SK-N-SH treated with all-trans-retinoic acid at 6 μM for 48 hours (cell line): Measurements from ENCODE around the gene COL8A2.

Source experiments
- ARNTL ChIP-seq: fragments of 450-650 bp; formaldehyde crosslinking; IDR thresholded peaks from 2 replicates; pipeline ENCODE4 v1.5.0; 2020; ENCODE audit warnings: low read depth, mild to moderate bottlenecking, moderate library complexity, borderline replicate concordance
- BACH2 ChIP-seq: fragments of 250-450 bp; sonication (Bioruptor Pico); IDR thresholded peaks from 2 replicates; pipeline ENCODE4 v1.9.0; 2021; ENCODE audit warnings: mild to moderate bottlenecking, borderline replicate concordance
- ISL1 ChIP-seq: fragments of 250-450 bp; sonication (Bioruptor Pico); IDR thresholded peaks from 2 replicates; pipeline ENCODE4 v2.1.2; 2022; ENCODE audit warnings: mild to moderate bottlenecking, moderate library complexity
- OSR1 ChIP-seq: fragments of 250-450 bp; sonication (Bioruptor Pico); IDR thresholded peaks from 2 replicates; pipeline ENCODE4 v1.8.0; 2022; ENCODE audit warnings: moderate library complexity, mild to moderate bottlenecking, inconsistent platforms
- PATZ1 ChIP-seq: fragments of 250-450 bp; sonication (Bioruptor Pico); IDR thresholded peaks from 2 replicates; pipeline ENCODE4 v1.8.0; 2020; ENCODE audit warnings: mild to moderate bottlenecking, moderate library complexity, borderline replicate concordance
- PPARA ChIP-seq: fragments of 250-450 bp; sonication (Bioruptor Pico); IDR thresholded peaks from 2 replicates; pipeline ENCODE4 v1.5.0; 2020; ENCODE audit warnings: mild to moderate bottlenecking, borderline replicate concordance
- SNAI2 ChIP-seq: fragments of 250-450 bp; sonication (Bioruptor Pico); IDR thresholded peaks from 2 replicates; pipeline ENCODE4 v1.5.0; 2020; ENCODE audit warnings: mild to moderate bottlenecking, moderate library complexity
- TOX ChIP-seq: fragments of 250-450 bp; sonication (Bioruptor Pico); IDR thresholded peaks from 2 replicates; pipeline ENCODE4 v1.8.0; 2021; ENCODE audit warnings: mild to moderate bottlenecking, moderate library complexity, borderline replicate concordance
- ZFP3 ChIP-seq: fragments of 250-450 bp; sonication (Bioruptor Pico); IDR thresholded peaks from 2 replicates; pipeline ENCODE4 v1.5.0; 2020; ENCODE audit warnings: mild to moderate bottlenecking, moderate library complexity
- ZFP30 ChIP-seq: fragments of 450-650 bp; formaldehyde crosslinking; IDR thresholded peaks from 2 replicates; pipeline ENCODE4 v1.5.0; 2022; ENCODE audit warnings: mild to moderate bottlenecking, moderate library complexity
- ZNF70 ChIP-seq: fragments of 450-650 bp; formaldehyde crosslinking; IDR thresholded peaks from 2 replicates; pipeline ENCODE4 v1.5.0; 2020; ENCODE audit warnings: mild to moderate bottlenecking, moderate library complexity
- TF ChIP-seq, protein P1 (sequence below): fragments of 250-450 bp; sonication (Bioruptor Pico); IDR thresholded peaks from 2 replicates; pipeline ENCODE4 v1.5.1; 2021; ENCODE audit warnings: mild to moderate bottlenecking, moderate library complexity

GRCh38 chr1:36157973-36158826 lies 33.2 kb upstream of the COL8A2 start:
- TF ChIP-seq PATZ1 (CRISPR knock-in tag): no peak
- no peak for TF ChIP-seq ZFP3 (CRISPR knock-in tag)
- no peak for TF ChIP-seq ZFP30 (CRISPR knock-in tag)
- TF ChIP-seq ISL1: no peak
- TF ChIP-seq BACH2: no peak
- TF ChIP-seq PPARA (CRISPR knock-in tag): no peak
- TF ChIP-seq, protein P1, sequence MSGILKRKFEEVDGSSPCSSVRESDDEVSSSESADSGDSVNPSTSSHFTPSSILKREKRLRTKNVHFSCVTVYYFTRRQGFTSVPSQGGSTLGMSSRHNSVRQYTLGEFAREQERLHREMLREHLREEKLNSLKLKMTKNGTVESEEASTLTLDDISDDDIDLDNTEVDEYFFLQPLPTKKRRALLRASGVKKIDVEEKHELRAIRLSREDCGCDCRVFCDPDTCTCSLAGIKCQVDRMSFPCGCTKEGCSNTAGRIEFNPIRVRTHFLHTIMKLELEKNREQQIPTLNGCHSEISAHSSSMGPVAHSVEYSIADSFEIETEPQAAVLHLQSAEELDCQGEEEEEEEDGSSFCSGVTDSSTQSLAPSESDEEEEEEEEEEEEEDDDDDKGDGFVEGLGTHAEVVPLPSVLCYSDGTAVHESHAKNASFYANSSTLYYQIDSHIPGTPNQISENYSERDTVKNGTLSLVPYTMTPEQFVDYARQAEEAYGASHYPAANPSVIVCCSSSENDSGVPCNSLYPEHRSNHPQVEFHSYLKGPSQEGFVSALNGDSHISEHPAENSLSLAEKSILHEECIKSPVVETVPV (CRISPR knock-in tag): no peak
- no peak for TF ChIP-seq ARNTL (CRISPR knock-in tag)
- TF ChIP-seq TOX (CRISPR knock-in tag): no peak
- TF ChIP-seq SNAI2 (CRISPR knock-in tag): no peak
- TF ChIP-seq ZNF70 (CRISPR knock-in tag): no peak
- TF ChIP-seq OSR1 (CRISPR knock-in tag): no peak
